Vagina (tissue), 2 donors: ENCODE measurements around the gene CPVL.

ENCODE experiments used
- POLR2A ChIP-seq, 2 donors: fragments of 450-650 bp; IDR thresholded peaks; one replicate each; pipeline ENCODE4 v1.6.1; 2017; ENCODE audit warnings: antibody characterized with exemption in 2 of 2, mild to moderate bottlenecking in 2 of 2, moderate library complexity in 2 of 2
- POLR2AphosphoS5 ChIP-seq, 2 donors: sonication (generic); formaldehyde crosslinking; IDR thresholded peaks; one replicate each; pipeline ENCODE4 v1.9.0; 2017; ENCODE audit warnings: antibody characterized with exemption in 2 of 2, mild to moderate bottlenecking in 2 of 2, low read depth in 1 of 2; ENCODE audit not compliant: insufficient read depth in 1 of 2
- TF ChIP-seq, protein P1 (sequence below), 3 experiments: fragments of 450-650 bp in 2 of 3; fragments of 200-600 bp in 1 of 3; sonication (generic) in 1 of 3; IDR thresholded peaks; one replicate each; pipeline ENCODE4 v1.5.1; 2017 to 2019; ENCODE audit warnings: antibody characterized with exemption in 3 of 3, mild to moderate bottlenecking in 2 of 3, moderate library complexity in 2 of 3

- no peak for TF ChIP-seq POLR2AphosphoS5 (IDR thresholded peaks at IDR 0.05; ENCODE audit: insufficient read depth in 1 of 2, low read depth in 1 of 2)
- TF ChIP-seq, protein P1, sequence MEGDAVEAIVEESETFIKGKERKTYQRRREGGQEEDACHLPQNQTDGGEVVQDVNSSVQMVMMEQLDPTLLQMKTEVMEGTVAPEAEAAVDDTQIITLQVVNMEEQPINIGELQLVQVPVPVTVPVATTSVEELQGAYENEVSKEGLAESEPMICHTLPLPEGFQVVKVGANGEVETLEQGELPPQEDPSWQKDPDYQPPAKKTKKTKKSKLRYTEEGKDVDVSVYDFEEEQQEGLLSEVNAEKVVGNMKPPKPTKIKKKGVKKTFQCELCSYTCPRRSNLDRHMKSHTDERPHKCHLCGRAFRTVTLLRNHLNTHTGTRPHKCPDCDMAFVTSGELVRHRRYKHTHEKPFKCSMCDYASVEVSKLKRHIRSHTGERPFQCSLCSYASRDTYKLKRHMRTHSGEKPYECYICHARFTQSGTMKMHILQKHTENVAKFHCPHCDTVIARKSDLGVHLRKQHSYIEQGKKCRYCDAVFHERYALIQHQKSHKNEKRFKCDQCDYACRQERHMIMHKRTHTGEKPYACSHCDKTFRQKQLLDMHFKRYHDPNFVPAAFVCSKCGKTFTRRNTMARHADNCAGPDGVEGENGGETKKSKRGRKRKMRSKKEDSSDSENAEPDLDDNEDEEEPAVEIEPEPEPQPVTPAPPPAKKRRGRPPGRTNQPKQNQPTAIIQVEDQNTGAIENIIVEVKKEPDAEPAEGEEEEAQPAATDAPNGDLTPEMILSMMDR (IDR thresholded peaks at IDR 0.05), result no peak
- no peak for TF ChIP-seq POLR2A (IDR thresholded peaks at IDR 0.05)
These were observed 23.6 kb downstream of the CPVL start for GRCh38 chr7:29122759-29123158.
